GM19328 (cell line): ENCODE data around the gene SPTB.
"Not testable (repeated sequence)": the region's sequence is repeated elsewhere in the genome, so short reads cannot be mapped to it uniquely, and the experiment has no call there.

Experiments used
- ATAC-seq: cut with Tn5 transposase; IDR thresholded peaks from one replicate; pipeline ENCODE4 v1.9.1; 2021; ENCODE audit warnings: mild to moderate bottlenecking, moderate library complexity; ENCODE audit not compliant: unreplicated experiment

SPTB gene

GRCh38 chr14:64879635-64880220 lies at the start of gene SPTB:
Gene SPTB (minus strand): TSS chr14:64879907. CDS start chr14:64823094, 56,813 bp downstream.
- ATAC-seq: no peak

- ATAC-seq: no peak
Observed at GRCh38 chr14:64929014-64929359, 49.3 kb upstream of the SPTB start.

- no peak for ATAC-seq
Observed at GRCh38 chr14:64928239-64929013, 48.7 kb upstream of the SPTB start.

- no peak for ATAC-seq
Observed at GRCh38 chr14:64927031-64927430, 47.3 kb upstream of the SPTB start.

- ATAC-seq: no peak
Observed at GRCh38 chr14:64926398-64926995, 46.8 kb upstream of the SPTB start.

GRCh38 chr14:64923015-64923414 lies 43.3 kb upstream of the SPTB start:
- no peak for ATAC-seq

- ATAC-seq: no peak
Observed at GRCh38 chr14:64920465-64920864, 40.8 kb upstream of the SPTB start.

- ATAC-seq: no peak
Observed at GRCh38 chr14:64919618-64920017, 39.9 kb upstream of the SPTB start.

- ATAC-seq: no peak
Observed at GRCh38 chr14:64919215-64919614, 39.5 kb upstream of the SPTB start.

- no peak for ATAC-seq
Observed at GRCh38 chr14:64918216-64918615, 38.5 kb upstream of the SPTB start.

GRCh38 chr14:64915797-64916196 lies 36.1 kb upstream of the SPTB start:
- ATAC-seq: no peak

GRCh38 chr14:64915029-64915424 lies 35.3 kb upstream of the SPTB start:
- ATAC-seq: no peak

GRCh38 chr14:64914237-64915028 lies 34.7 kb upstream of the SPTB start, which contains the start of gene CHURC1:
Gene CHURC1 (plus strand): TSS chr14:64914455. CDS start chr14:64914496, 41 bp downstream.
- peak; percentile 95 for ATAC-seq

GRCh38 chr14:64913477-64913876 lies 33.8 kb upstream of the SPTB start:
- ATAC-seq: not testable (repeated sequence)

- no peak for ATAC-seq
Observed at GRCh38 chr14:64912261-64912660, 32.6 kb upstream of the SPTB start.

- ATAC-seq: no peak
Observed at GRCh38 chr14:64910847-64911495, 31.3 kb upstream of the SPTB start.

- no peak for ATAC-seq
Observed at GRCh38 chr14:64906022-64906421, 26.3 kb upstream of the SPTB start.

- no peak for ATAC-seq
Observed at GRCh38 chr14:64899958-64900357, 20.3 kb upstream of the SPTB start.

- ATAC-seq: no peak
Observed at GRCh38 chr14:64891839-64892375, 12.2 kb upstream of the SPTB start.

GRCh38 chr14:64891173-64891838 lies 11.6 kb upstream of the SPTB start:
- no peak for ATAC-seq
